GM23338 (cell line): ENCODE data around the gene SLC25A11. TPM values are rescaled to one million over a fixed set of nuclear protein-coding genes. Genes with fewer than 3 reads are reported as not detected.

ENCODE experiments used
- ATAC-seq: fragments of 200-7000 bp; cut with Tn5 transposase; 3 replicates; pipeline ENCODE4 v1.9.1; 2020
- DNase-seq: peaks from one replicate; pipeline ENCODE4 v3.0.0-alpha.2; 2015; ENCODE audit warnings: low spot score
- H2AFZ ChIP-seq: fragments of 200-600 bp; sonication (generic); 2 replicates; pipeline ENCODE4 v1.8.0; 2016; ENCODE audit warnings: antibody characterized with exemption, mild to moderate bottlenecking, moderate library complexity
- H3F3A ChIP-seq: fragments of 200-600 bp; sonication (generic); replicated peaks from 2 replicates; pipeline ENCODE4 v1.8.0; 2017; ENCODE audit warnings: antibody characterized with exemption, mixed run types, low read depth
- H3K27ac ChIP-seq: fragments of 200-600 bp; sonication (generic); 2 replicates; pipeline ENCODE4 v1.6.1; 2016; ENCODE audit warnings: low read depth
- H3K27me3 ChIP-seq: fragments of 200-600 bp; sonication (generic); 2 replicates; pipeline ENCODE4 v1.8.0; 2016; ENCODE audit warnings: mild to moderate bottlenecking, mixed run types, moderate library complexity; ENCODE audit not compliant: insufficient read depth
- H3K36me3 ChIP-seq: fragments of 200-600 bp; sonication (generic); 2 replicates; pipeline ENCODE4 v1.8.0; 2016; ENCODE audit warnings: mild to moderate bottlenecking; ENCODE audit not compliant: insufficient read depth
- H3K4me1 ChIP-seq: fragments of 200-600 bp; sonication (generic); 2 replicates; pipeline ENCODE4 v1.8.0; 2016; ENCODE audit warnings: mild to moderate bottlenecking, moderate library complexity; ENCODE audit not compliant: insufficient read depth
- H3K4me2 ChIP-seq: fragments of 200-600 bp; sonication (generic); 2 replicates; pipeline ENCODE4 v1.7.1; 2017; ENCODE audit warnings: mixed run types
- H3K4me3 ChIP-seq: fragments of 200-600 bp; sonication (generic); 2 replicates; pipeline ENCODE4 v1.6.1; 2016; ENCODE audit warnings: mixed run types
- H3K79me2 ChIP-seq: fragments of 200-600 bp; sonication (generic); replicated peaks from 2 replicates; pipeline ENCODE4 v1.8.0; 2017; ENCODE audit warnings: mild to moderate bottlenecking; ENCODE audit not compliant: insufficient read depth
- H3K9me2 ChIP-seq: fragments of 200-600 bp; sonication (generic); 2 replicates; pipeline ENCODE4 v1.8.0; 2017; ENCODE audit not compliant: insufficient read depth
- H4K20me1 ChIP-seq: fragments of 200-600 bp; sonication (generic); replicated peaks from 2 replicates; pipeline ENCODE4 v1.8.0; 2017; ENCODE audit warnings: mild to moderate bottlenecking; ENCODE audit not compliant: insufficient read depth
- H3K27ac Mint-ChIP-seq: 2 replicates; pipeline ENCODE4 v1.8.0; 2020; ENCODE audit warnings: inconsistent platforms, mild to moderate bottlenecking, moderate library complexity, mixed read lengths
- H3K27me3 Mint-ChIP-seq: 3 replicates; pipeline ENCODE4 v1.8.0; 2022; ENCODE audit warnings: low read depth, mild to moderate bottlenecking, moderate library complexity, mixed read lengths, inconsistent platforms; ENCODE audit not compliant: insufficient read depth, poor library complexity
- H3K36me3 Mint-ChIP-seq: 3 replicates; pipeline ENCODE4 v1.8.0; 2021; ENCODE audit warnings: low read depth, mild to moderate bottlenecking, inconsistent platforms, moderate library complexity, mixed read lengths
- H3K4me1 Mint-ChIP-seq: 3 replicates; pipeline ENCODE4 v1.8.0; 2020; ENCODE audit warnings: mild to moderate bottlenecking, inconsistent platforms, mixed read lengths
- H3K4me3 Mint-ChIP-seq: 3 replicates; pipeline ENCODE4 v1.8.0; 2021; ENCODE audit warnings: moderate library complexity, mild to moderate bottlenecking, inconsistent platforms, mixed read lengths
- H3K9me3 Mint-ChIP-seq: 3 replicates; pipeline ENCODE4 v1.8.0; 2020; ENCODE audit warnings: moderate library complexity, mild to moderate bottlenecking, inconsistent platforms, mixed read lengths
- CREB1 ChIP-seq: fragments of 250-450 bp; sonication (Bioruptor Pico); IDR thresholded peaks from 2 replicates; pipeline ENCODE4 v1.5.0; 2020; ENCODE audit warnings: low read depth, mild to moderate bottlenecking, moderate library complexity
- CTCF ChIP-seq, 2 experiments: fragments of 200-600 bp in 1 of 2; sonication (generic) in 1 of 2; conservative IDR thresholded peaks; 2 replicates each; pipeline versions ENCODE4 v1.5.1 to v1.6.1; 2016 to 2017; ENCODE audit warnings: antibody characterized with exemption in 2 of 2, low read depth in 2 of 2, mild to moderate bottlenecking in 2 of 2, moderate library complexity in 1 of 2
- EZH2phosphoT487 ChIP-seq: fragments of 200-600 bp; sonication (generic); IDR thresholded peaks from one replicate; pipeline ENCODE4 v1.8.1; 2018; ENCODE audit warnings: antibody characterized with exemption; ENCODE audit not compliant: unreplicated experiment
- JUNB ChIP-seq: IDR thresholded peaks from one replicate; pipeline ENCODE4 v1.6.1; 2016; ENCODE audit warnings: antibody characterized with exemption; ENCODE audit not compliant: unreplicated experiment
- NANOG ChIP-seq: IDR thresholded peaks from 2 replicates; pipeline ENCODE4 v1.6.1; 2016; ENCODE audit warnings: antibody characterized with exemption, borderline replicate concordance
- POLR2AphosphoS5 ChIP-seq: IDR thresholded peaks from 2 replicates; pipeline ENCODE4 v1.6.1; 2016; ENCODE audit warnings: antibody characterized with exemption, low read depth
- STAT1 ChIP-seq: IDR thresholded peaks from one replicate; pipeline ENCODE4 v1.6.1; 2016; ENCODE audit warnings: antibody characterized with exemption; ENCODE audit not compliant: unreplicated experiment
- ZNF114 ChIP-seq: fragments of 250-450 bp; sonication (Bioruptor Pico); IDR thresholded peaks from 2 replicates; pipeline ENCODE4 v1.5.0; 2020; ENCODE audit warnings: mild to moderate bottlenecking, moderate library complexity
- polyA plus RNA-seq: library from polyadenylated mRNA; unstranded; fragments of >200 nt; fragmentation: Nextera tagmentation; extraction: Ambion mirVana; gene quantifications from 2 replicates; pipeline ENCODE4 v1.2.1, GENCODE V29; 2016
- total RNA-seq: library from RNA; depleted of rRNA; stranded (reverse); fragments of >200 nt; shearing (Covaris generic); gene quantifications from 2 replicates; pipeline ENCODE4 v1.2.3, GENCODE V29; 2014
- TF ChIP-seq, protein P1 (sequence below): IDR thresholded peaks from 2 replicates; pipeline ENCODE4 v1.6.1; 2016; ENCODE audit warnings: antibody characterized with exemption

SLC25A11 gene
- total and polyA plus RNA-seq, 2 experiments from 2014 or later, result 37.8 to 73.6 TPM

GRCh38 chr17:4893272-4893671 is 46.6 kb downstream of the SLC25A11 start (continued):
- TF ChIP-seq CTCF (conservative IDR thresholded peaks at IDR 0.05; ENCODE audit: low read depth in 2 of 2) (no peak), EZH2phosphoT487 (no peak), STAT1 (no peak)
- TF ChIP-seq, protein P1, sequence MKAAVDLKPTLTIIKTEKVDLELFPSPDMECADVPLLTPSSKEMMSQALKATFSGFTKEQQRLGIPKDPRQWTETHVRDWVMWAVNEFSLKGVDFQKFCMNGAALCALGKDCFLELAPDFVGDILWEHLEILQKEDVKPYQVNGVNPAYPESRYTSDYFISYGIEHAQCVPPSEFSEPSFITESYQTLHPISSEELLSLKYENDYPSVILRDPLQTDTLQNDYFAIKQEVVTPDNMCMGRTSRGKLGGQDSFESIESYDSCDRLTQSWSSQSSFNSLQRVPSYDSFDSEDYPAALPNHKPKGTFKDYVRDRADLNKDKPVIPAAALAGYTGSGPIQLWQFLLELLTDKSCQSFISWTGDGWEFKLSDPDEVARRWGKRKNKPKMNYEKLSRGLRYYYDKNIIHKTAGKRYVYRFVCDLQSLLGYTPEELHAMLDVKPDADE, result no peak

GRCh38 chr17:4892499-4893221 is 47.2 kb downstream of the SLC25A11 start:
- TF ChIP-seq ZNF114 (CRISPR knock-in tag) (no peak), CTCF (conservative IDR thresholded peaks at IDR 0.05; ENCODE audit: low read depth in 2 of 2) (no peak), EZH2phosphoT487 (no peak), CREB1 (CRISPR knock-in tag) (no peak), JUNB (no peak), POLR2AphosphoS5 (no peak), STAT1 (no peak), NANOG (no peak)
- no peak overlapping the region for H3K27ac Mint-ChIP-seq
- H3K4me3 ChIP-seq, result no peak overlapping the region
- H3K9me2 ChIP-seq, result no peaks in the 10 kb centered on the region
- peaks cover 15% of the 10 kb centered on the region for H3K4me1 Mint-ChIP-seq
- no peak overlapping the region for H2AFZ ChIP-seq
- H3K4me3 Mint-ChIP-seq, result no peak overlapping the region
- H3K36me3 Mint-ChIP-seq, result peaks cover 29% of the 10 kb centered on the region
- 0 out of 2 replicates have a peak, but pooled peaks cover 6% of the 10 kb centered on the region for H4K20me1 ChIP-seq
- H3K4me2 ChIP-seq, result no peak overlapping the region
- no peaks in the 10 kb centered on the region for H3K79me2 ChIP-seq
- peaks cover 21% of the 10 kb centered on the region for H3K27me3 Mint-ChIP-seq
- no peak for ATAC-seq
- peaks cover 14% of the 10 kb centered on the region; the same call in 1 of the 2 replicates for H3F3A ChIP-seq
- H3K27me3 ChIP-seq, result no peaks in the 10 kb centered on the region
- no peaks in the 10 kb centered on the region; the same call in 1 of the 2 replicates for H3K4me1 ChIP-seq
- H3K36me3 ChIP-seq, result no peaks in the 10 kb centered on the region; the same call in 1 of the 2 replicates
- DNase-seq, result no peak
- no peak overlapping the region for H3K27ac ChIP-seq
- no peaks in the 10 kb centered on the region for H3K9me3 Mint-ChIP-seq
